AG04450 (cell line): Measurements from ENCODE around the gene PDE4D. TPM values are rescaled to one million over a fixed set of nuclear protein-coding genes. Genes with fewer than 3 reads are reported as not detected.

Source experiments
- CTCF ChIA-PET: fragments of 300-600, 350-600 bp; formaldehyde crosslinking; extraction: SDS; loops from one replicate; lab custom pipeline; 2022; ENCODE audit warnings: antibody characterized with exemption, inconsistent platforms; lab: Charles Lee
- POLR2A ChIA-PET: fragments of 350-600 bp; formaldehyde crosslinking; extraction: SDS; loops from one replicate; lab custom pipeline; 2021; ENCODE audit warnings: antibody characterized with exemption, inconsistent platforms; lab: Yijun Ruan, JAX
- DNase-seq: peaks from one replicate; pipeline ENCODE4 v3.0.0-alpha.2; 2011; ENCODE audit warnings: low read depth, low spot score
- H3K27ac ChIP-seq: one replicate; pipeline ENCODE4 v1.5.1; 2012; ENCODE audit warnings: low read depth, low read length, control low read depth
- H3K27me3 ChIP-seq: one replicate; pipeline ENCODE4 v1.6.0; 2012; ENCODE audit warnings: low read length; ENCODE audit not compliant: control insufficient read depth, insufficient read depth
- H3K4me3 ChIP-seq: 2 replicates; pipeline ENCODE4 v1.5.1; 2011; ENCODE audit warnings: mild to moderate bottlenecking, low read depth, low read length, control low read depth
- H3K9me3 ChIP-seq: 2 replicates; pipeline ENCODE4 v1.5.1; 2012; ENCODE audit warnings: low read length; ENCODE audit not compliant: control insufficient read depth, insufficient read depth
- CTCF ChIP-seq: IDR thresholded peaks from 2 replicates; pipeline ENCODE4 v1.5.1; 2011; ENCODE audit warnings: low read depth, low read length, control low read depth, inconsistent platforms
- polyA plus RNA-seq: library from polyadenylated mRNA; depleted of rRNA; stranded (reverse); fragments of >200 nt; gene quantifications from 2 replicates; pipeline ENCODE4 v1.2.3, GENCODE V29; 2011

The PDE4D gene
- polyA plus RNA-seq, 1 experiment = 12.0 TPM

- CTCF ChIA-PET = interaction anchor here (1.0 to 1.3 kb wide), 2 partner anchors 10 to 170 kb away, joined by 4 to 13 read pairs; no protein-coding TSS in a partner anchor
- no peak for TF ChIP-seq CTCF
- POLR2A ChIA-PET = no interaction called here
- no peaks in the 10 kb centered on the region for H3K27me3 ChIP-seq
- H3K4me3 ChIP-seq = no peak overlapping the region
- H3K27ac ChIP-seq = no peak overlapping the region
- no peaks in the 10 kb centered on the region for H3K9me3 ChIP-seq
- DNase-seq = no peak
Observed at GRCh38 chr5:59197911-59198310, 695.6 kb downstream of the PDE4D start.

- ChIA-PET POLR2A (no interaction called here), CTCF (interaction anchor here (0.8 to 3.8 kb wide), 2 partner anchors 26 to 187 kb away, joined by 11 to 17 read pairs; no protein-coding TSS in a partner anchor)
- Histone ChIP-seq H3K27me3 (no peaks in the 10 kb centered on the region), H3K4me3 (no peak overlapping the region), H3K9me3 (no peaks in the 10 kb centered on the region), H3K27ac (no peak overlapping the region)
- TF ChIP-seq CTCF = no peak
- DNase-seq = no peak
Observed at GRCh38 chr5:59193616-59194319, 699.8 kb downstream of the PDE4D start.

- no peak for DNase-seq
- Histone ChIP-seq H3K4me3 (no peak overlapping the region), H3K9me3 (no peaks in the 10 kb centered on the region), H3K27me3 (no peaks in the 10 kb centered on the region), H3K27ac (no peak overlapping the region)
- CTCF ChIA-PET = interaction anchor here (0.6 to 8.8 kb wide), 8 partner anchors 16 to 317 kb away, joined by 3 to 360 read pairs (median 41); no protein-coding TSS in a partner anchor
- POLR2A ChIA-PET = no interaction called here
- TF ChIP-seq CTCF = no peak
Observed at GRCh38 chr5:59190746-59191145, 702.8 kb downstream of the PDE4D start.

GRCh38 chr5:59189472-59190244 lies 703.9 kb downstream of the PDE4D start:
- CTCF ChIA-PET = interaction anchor here (0.5 to 8.8 kb wide), 15 partner anchors 15 to 611 kb away, joined by 3 to 360 read pairs (median 5); no protein-coding TSS in a partner anchor
- Histone ChIP-seq H3K9me3 (no peaks in the 10 kb centered on the region), H3K4me3 (no peak overlapping the region), H3K27me3 (no peaks in the 10 kb centered on the region), H3K27ac (no peak overlapping the region)
- DNase-seq = no peak
- no peak for TF ChIP-seq CTCF
- POLR2A ChIA-PET = no interaction called here
